ENCODE results near the gene ZNF407. TPM values are rescaled to one million over a fixed set of nuclear protein-coding genes. Genes with fewer than 3 reads are reported as not detected.
A peak's percentile ranks its signal among the peaks of the same experiment; 100 is the strongest.

Gene ZNF407
- total and polyA plus RNA-seq, 4 donors = 1.9 to 16.5 (median 6.6) TPM

GRCh38 chr18:75088622-75089211 is 491.0 kb downstream of the ZNF407 start:
- H3K36me3 ChIP-seq (ENCODE audit: control insufficient read depth in 4 of 4, insufficient read depth in 3 of 4, low read depth in 1 of 4, low read length in 3 of 4) = no peaks in the 10 kb centered on the region
- no peak overlapping the region for H3K9ac ChIP-seq (ENCODE audit: low read depth in 1 of 2, low read length in 2 of 2)
- peak; percentile 17 for DNase-seq (ENCODE audit: low spot score)
- H3K9me3 ChIP-seq (ENCODE audit: control insufficient read depth in 4 of 4, low read length in 3 of 4) = no peaks in the 10 kb centered on the region
- no peaks in the 10 kb centered on the region for H3K4me1 ChIP-seq (ENCODE audit: control insufficient read depth in 4 of 4, insufficient read depth in 4 of 4, low read length in 3 of 4)
- H3K4me3 ChIP-seq (ENCODE audit: low read depth in 1 of 3, low read length in 3 of 3) = no peak overlapping the region
- TF ChIP-seq FOXA1 (IDR thresholded peaks at IDR 0.05) (no peak), GABPA (IDR thresholded peaks at IDR 0.05 in 1 of 2, conservative IDR thresholded peaks at IDR 0.05 in 1 of 2) (no peak), HNF4A (conservative IDR thresholded peaks at IDR 0.05) (no peak), RXRA (IDR thresholded peaks at IDR 0.05) (no peak), FOXA2 (IDR thresholded peaks at IDR 0.05) (no peak), EGR1 (IDR thresholded peaks at IDR 0.05; ENCODE audit: low read depth in 2 of 2) (no peak), YY1 (IDR thresholded peaks at IDR 0.05) (no peak), SP1 (IDR thresholded peaks at IDR 0.05) (no peak), HNF4G (IDR thresholded peaks at IDR 0.05) (no peak), RAD21 (IDR thresholded peaks at IDR 0.05) (no peak)
- TF ChIP-seq, protein P1, sequence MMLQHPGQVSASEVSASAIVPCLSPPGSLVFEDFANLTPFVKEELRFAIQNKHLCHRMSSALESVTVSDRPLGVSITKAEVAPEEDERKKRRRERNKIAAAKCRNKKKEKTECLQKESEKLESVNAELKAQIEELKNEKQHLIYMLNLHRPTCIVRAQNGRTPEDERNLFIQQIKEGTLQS (IDR thresholded peaks at IDR 0.05) = no peak
- TF ChIP-seq, protein P2, sequence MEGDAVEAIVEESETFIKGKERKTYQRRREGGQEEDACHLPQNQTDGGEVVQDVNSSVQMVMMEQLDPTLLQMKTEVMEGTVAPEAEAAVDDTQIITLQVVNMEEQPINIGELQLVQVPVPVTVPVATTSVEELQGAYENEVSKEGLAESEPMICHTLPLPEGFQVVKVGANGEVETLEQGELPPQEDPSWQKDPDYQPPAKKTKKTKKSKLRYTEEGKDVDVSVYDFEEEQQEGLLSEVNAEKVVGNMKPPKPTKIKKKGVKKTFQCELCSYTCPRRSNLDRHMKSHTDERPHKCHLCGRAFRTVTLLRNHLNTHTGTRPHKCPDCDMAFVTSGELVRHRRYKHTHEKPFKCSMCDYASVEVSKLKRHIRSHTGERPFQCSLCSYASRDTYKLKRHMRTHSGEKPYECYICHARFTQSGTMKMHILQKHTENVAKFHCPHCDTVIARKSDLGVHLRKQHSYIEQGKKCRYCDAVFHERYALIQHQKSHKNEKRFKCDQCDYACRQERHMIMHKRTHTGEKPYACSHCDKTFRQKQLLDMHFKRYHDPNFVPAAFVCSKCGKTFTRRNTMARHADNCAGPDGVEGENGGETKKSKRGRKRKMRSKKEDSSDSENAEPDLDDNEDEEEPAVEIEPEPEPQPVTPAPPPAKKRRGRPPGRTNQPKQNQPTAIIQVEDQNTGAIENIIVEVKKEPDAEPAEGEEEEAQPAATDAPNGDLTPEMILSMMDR (IDR thresholded peaks at IDR 0.05; ENCODE audit: low read depth, low read length, missing input control) = no peak
- TF ChIP-seq, protein P3, sequence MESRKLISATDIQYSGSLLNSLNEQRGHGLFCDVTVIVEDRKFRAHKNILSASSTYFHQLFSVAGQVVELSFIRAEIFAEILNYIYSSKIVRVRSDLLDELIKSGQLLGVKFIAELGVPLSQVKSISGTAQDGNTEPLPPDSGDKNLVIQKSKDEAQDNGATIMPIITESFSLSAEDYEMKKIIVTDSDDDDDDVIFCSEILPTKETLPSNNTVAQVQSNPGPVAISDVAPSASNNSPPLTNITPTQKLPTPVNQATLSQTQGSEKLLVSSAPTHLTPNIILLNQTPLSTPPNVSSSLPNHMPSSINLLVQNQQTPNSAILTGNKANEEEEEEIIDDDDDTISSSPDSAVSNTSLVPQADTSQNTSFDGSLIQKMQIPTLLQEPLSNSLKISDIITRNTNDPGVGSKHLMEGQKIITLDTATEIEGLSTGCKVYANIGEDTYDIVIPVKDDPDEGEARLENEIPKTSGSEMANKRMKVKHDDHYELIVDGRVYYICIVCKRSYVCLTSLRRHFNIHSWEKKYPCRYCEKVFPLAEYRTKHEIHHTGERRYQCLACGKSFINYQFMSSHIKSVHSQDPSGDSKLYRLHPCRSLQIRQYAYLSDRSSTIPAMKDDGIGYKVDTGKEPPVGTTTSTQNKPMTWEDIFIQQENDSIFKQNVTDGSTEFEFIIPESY (IDR thresholded peaks at IDR 0.05) = no peak
- 94% methylated on average over 20 of the region's 20 CpGs for whole genome bisulfite sequencing
- no peaks in the 10 kb centered on the region for H3K27me3 ChIP-seq (ENCODE audit: control insufficient read depth in 4 of 4, insufficient read depth in 4 of 4, low read length in 3 of 4)
- H3K27ac ChIP-seq (ENCODE audit: low read depth in 1 of 2, low read length in 2 of 2) = no peak overlapping the region

DNA sequence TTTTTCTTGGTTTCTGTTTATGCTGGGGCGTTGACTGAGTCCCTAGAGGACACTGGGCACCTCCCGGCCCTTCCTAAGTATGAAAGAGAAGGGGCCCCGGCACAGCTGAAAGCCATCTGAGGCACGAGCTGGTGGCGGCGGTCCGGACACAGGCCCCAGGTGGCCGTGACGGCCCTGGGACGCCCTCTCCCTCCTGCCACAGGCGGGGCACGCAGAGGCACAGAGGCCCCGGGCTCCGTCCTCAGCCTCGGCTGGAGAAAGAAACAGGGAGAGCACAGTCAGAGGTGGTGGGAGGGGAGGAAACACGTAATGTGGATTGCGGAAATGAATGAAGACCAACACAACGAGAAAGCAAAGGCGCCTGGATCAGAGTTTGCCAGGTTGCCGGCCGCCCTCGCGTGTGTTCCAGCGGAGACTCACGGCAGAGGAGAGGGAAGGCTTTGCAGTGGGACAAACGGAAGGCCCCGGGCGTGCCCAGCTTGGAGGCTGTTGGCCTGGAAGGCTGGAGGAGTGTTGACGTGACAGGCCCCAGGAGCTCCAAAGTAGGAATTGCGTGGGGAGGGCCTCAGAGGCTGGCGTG is 492.2 kb downstream of the ZNF407 start:
- Histone ChIP-seq H3K27ac (ENCODE audit: low read depth in 1 of 2, low read length in 2 of 2) (no peak overlapping the region), H3K4me1 (ENCODE audit: control insufficient read depth in 4 of 4, insufficient read depth in 4 of 4, low read length in 3 of 4) (no peaks in the 10 kb centered on the region), H3K9ac (ENCODE audit: low read depth in 1 of 2, low read length in 2 of 2) (no peak overlapping the region), H3K4me3 (ENCODE audit: low read depth in 1 of 3, low read length in 3 of 3) (no peak overlapping the region), H3K9me3 (ENCODE audit: control insufficient read depth in 4 of 4, low read length in 3 of 4) (no peaks in the 10 kb centered on the region), H3K36me3 (ENCODE audit: control insufficient read depth in 4 of 4, insufficient read depth in 3 of 4, low read depth in 1 of 4, low read length in 3 of 4) (no peaks in the 10 kb centered on the region), H3K27me3 (ENCODE audit: control insufficient read depth in 4 of 4, insufficient read depth in 4 of 4, low read length in 3 of 4) (no peaks in the 10 kb centered on the region)
- TF ChIP-seq JUND (IDR thresholded peaks at IDR 0.05) (no peak), YY1 (IDR thresholded peaks at IDR 0.05) (no peak), SP1 (IDR thresholded peaks at IDR 0.05) (no peak)
- TF ChIP-seq, protein P2 (IDR thresholded peaks at IDR 0.05; ENCODE audit: low read depth, low read length, missing input control) = no peak
- WGBS = 91% methylated on average over 31 of the region's 31 CpGs
- peak; percentile 27 for DNase-seq (ENCODE audit: low spot score)
